Stimulated activated effector memory CD8-positive, alpha-beta T cell treated with anti-CD3 and anti-CD28 coated beads, Interleukin-12 subunit alpha, Interleukin-12 subunit beta, amount 100 ng/mL, for 72 hours (primary cell): ENCODE results near the gene DNAJA1.
A peak's percentile ranks its signal among the peaks of the same experiment; 100 is the strongest.
"Not testable (repeated sequence)": the region's sequence is repeated elsewhere in the genome, so short reads cannot be mapped to it uniquely, and the experiment has no call there.

Experiments used
- ATAC-seq: fragments of 150-1000 bp; cut with Tn5 transposase; 2 replicates; pipeline ENCODE4 v1.10.0; 2021
- DNase-seq, 2 donors: peaks; one replicate each; pipeline ENCODE4 v3.0.0; 2021 to 2022; ENCODE audit warnings: low spot score in 2 of 2
- H3K27ac Mint-ChIP-seq: one replicate; pipeline ENCODE4 v1.8.0; 2022; ENCODE audit warnings: mild to moderate bottlenecking, mixed read lengths
- H3K36me3 Mint-ChIP-seq: one replicate; pipeline ENCODE4 v1.8.0; 2022; ENCODE audit warnings: mild to moderate bottlenecking, mixed read lengths
- H3K4me1 Mint-ChIP-seq: one replicate; pipeline ENCODE4 v1.8.0; 2022; ENCODE audit warnings: mixed read lengths
- H3K4me3 Mint-ChIP-seq: one replicate; pipeline ENCODE4 v1.8.0; 2022; ENCODE audit warnings: mild to moderate bottlenecking, mixed read lengths
- H3K9me3 Mint-ChIP-seq: one replicate; pipeline ENCODE4 v1.8.0; 2022; ENCODE audit warnings: mixed read lengths

DNAJA1 gene

GRCh38 chr9:33024966-33025571 lies at the start of gene DNAJA1:
TSS of gene DNAJA1 (plus strand) at chr9:33025273. CDS start at chr9:33026485, 1,212 bp downstream.
- ATAC-seq, result peak; percentile 90
- peaks cover 61% of the 10 kb centered on the region for H3K4me1 Mint-ChIP-seq
- H3K27ac Mint-ChIP-seq, result peak within 1 kb of the TSS; percentile 93
- H3K9me3 Mint-ChIP-seq, result no peaks in the 10 kb centered on the region
- H3K4me3 Mint-ChIP-seq, result peak within 1 kb of the TSS; percentile 81
- DNase-seq, result peak; percentile 98 to 99
- H3K36me3 Mint-ChIP-seq, result peaks cover 82% of the 10 kb centered on the region

DNA sequence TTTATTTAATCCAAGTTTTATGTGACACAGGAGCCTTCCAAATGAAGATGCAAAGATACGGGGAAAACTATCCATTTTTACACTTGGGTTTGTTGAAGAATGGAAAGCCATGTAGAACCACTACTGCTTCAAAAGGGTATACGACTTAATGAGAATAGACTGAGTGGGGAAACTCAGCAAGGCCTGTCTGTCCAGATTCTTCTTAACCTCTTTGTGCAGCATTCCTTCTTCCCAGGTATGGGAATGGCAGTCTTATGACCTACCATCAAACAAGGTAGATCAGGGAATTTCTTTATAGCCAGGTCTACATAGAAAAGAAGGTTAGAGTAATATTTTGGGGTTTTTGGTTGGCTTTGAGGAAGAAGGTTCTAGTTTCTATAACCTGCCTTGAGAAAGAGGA lies 47.0 kb upstream of the DNAJA1 start:
- H3K27ac Mint-ChIP-seq, result no peak overlapping the region
- H3K4me1 Mint-ChIP-seq, result no peaks in the 10 kb centered on the region
- DNase-seq (no peak), ATAC-seq (no peak)
- peaks cover 90% of the 10 kb centered on the region for H3K36me3 Mint-ChIP-seq
- H3K9me3 Mint-ChIP-seq, result no peaks in the 10 kb centered on the region
- H3K4me3 Mint-ChIP-seq, result no peak overlapping the region

- H3K27ac Mint-ChIP-seq, result peak overlapping the region; percentile 27
- H3K36me3 Mint-ChIP-seq, result peaks cover 93% of the 10 kb centered on the region
- no peaks in the 10 kb centered on the region for H3K4me1 Mint-ChIP-seq
- no peaks in the 10 kb centered on the region for H3K9me3 Mint-ChIP-seq
- no peak for DNase-seq
- ATAC-seq, result no peak
- H3K4me3 Mint-ChIP-seq, result no peak overlapping the region
These were observed 38.1 kb upstream of the DNAJA1 start for GRCh38 chr9:32986971-32987370.

GRCh38 chr9:32989660-32990059 lies 35.4 kb upstream of the DNAJA1 start:
- no peak for DNase-seq
- no peaks in the 10 kb centered on the region for H3K9me3 Mint-ChIP-seq
- H3K36me3 Mint-ChIP-seq, result peaks cover 84% of the 10 kb centered on the region
- ATAC-seq, result no peak
- no peak overlapping the region for H3K4me3 Mint-ChIP-seq
- H3K4me1 Mint-ChIP-seq, result peaks cover 16% of the 10 kb centered on the region
- H3K27ac Mint-ChIP-seq, result no peak overlapping the region

- Mint-ChIP-seq H3K27ac (no peak overlapping the region), H3K4me3 (no peak overlapping the region), H3K4me1 (peaks cover 24% of the 10 kb centered on the region), H3K36me3 (peaks cover 84% of the 10 kb centered on the region), H3K9me3 (no peaks in the 10 kb centered on the region)
- ATAC-seq (no peak), DNase-seq (no peak)
These were observed 33.0 kb upstream of the DNAJA1 start for GRCh38 chr9:32991897-32992594.

- DNase-seq (no peak), ATAC-seq (no peak)
- Mint-ChIP-seq H3K9me3 (no peaks in the 10 kb centered on the region), H3K36me3 (peaks cover 84% of the 10 kb centered on the region), H3K27ac (no peak overlapping the region), H3K4me3 (no peak overlapping the region), H3K4me1 (peaks cover 30% of the 10 kb centered on the region)
These were observed 32.4 kb upstream of the DNAJA1 start for GRCh38 chr9:32992595-32993238.

GRCh38 chr9:33000682-33001055 lies 24.4 kb upstream of the DNAJA1 start:
- H3K9me3 Mint-ChIP-seq, result not testable (repeated sequence)

GRCh38 chr9:33005335-33005734 lies 19.7 kb upstream of the DNAJA1 start:
- ATAC-seq, H3K27ac Mint-ChIP-seq, H3K4me3 Mint-ChIP-seq, DNase-seq, H3K9me3 Mint-ChIP-seq: not testable (repeated sequence)
- peaks cover 11% of the 10 kb centered on the region for H3K36me3 Mint-ChIP-seq
- peaks cover 15% of the 10 kb centered on the region for H3K4me1 Mint-ChIP-seq

More at GRCh38 chr9:33000682-33001055, 24.4 kb upstream of the DNAJA1 start:
- Mint-ChIP-seq H3K4me3 (peak overlapping the region; percentile 91), H3K36me3 (peaks cover 55% of the 10 kb centered on the region), H3K27ac (peak overlapping the region; percentile 98), H3K4me1 (peaks cover 47% of the 10 kb centered on the region)
- not testable (repeated sequence) for DNase-seq, ATAC-seq

DNA sequence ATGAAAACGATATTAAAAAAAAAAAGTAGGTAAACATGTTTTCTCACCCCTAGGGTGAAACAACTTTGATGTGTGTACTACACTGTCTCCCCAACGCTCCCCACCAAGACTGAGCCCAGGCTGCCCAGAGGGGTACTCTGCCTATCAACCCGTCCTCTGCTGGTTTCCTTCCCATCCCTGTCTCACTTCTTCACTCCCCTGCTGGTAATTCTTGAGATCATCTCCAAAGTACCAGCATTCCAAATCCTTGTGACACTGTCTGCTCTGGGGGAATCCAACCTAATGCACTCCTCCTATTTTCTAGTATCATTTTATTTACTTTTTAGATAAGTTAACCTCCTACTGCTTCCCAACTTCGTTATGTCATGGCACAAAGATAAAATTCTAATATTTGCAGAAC lies 17.3 kb upstream of the DNAJA1 start:
- H3K27ac Mint-ChIP-seq, result no peak overlapping the region
- H3K9me3 Mint-ChIP-seq, result no peaks in the 10 kb centered on the region
- DNase-seq, result no peak
- peaks cover under 1% of the 10 kb centered on the region for H3K4me1 Mint-ChIP-seq
- no peaks in the 10 kb centered on the region for H3K36me3 Mint-ChIP-seq
- ATAC-seq, result no peak
- H3K4me3 Mint-ChIP-seq, result no peak overlapping the region

GRCh38 chr9:33011831-33012230 lies 13.2 kb upstream of the DNAJA1 start:
- ATAC-seq, result no peak
- no peak overlapping the region for H3K4me3 Mint-ChIP-seq

GRCh38 chr9:33012328-33013069 lies 12.6 kb upstream of the DNAJA1 start:
- H3K36me3 Mint-ChIP-seq, result no peaks in the 10 kb centered on the region
- H3K27ac Mint-ChIP-seq, result no peak overlapping the region
- ATAC-seq (no peak), DNase-seq (no peak)
- H3K4me3 Mint-ChIP-seq, result no peak overlapping the region
- H3K9me3 Mint-ChIP-seq, result no peaks in the 10 kb centered on the region
- no peaks in the 10 kb centered on the region for H3K4me1 Mint-ChIP-seq

More at GRCh38 chr9:33011831-33012230, 13.2 kb upstream of the DNAJA1 start:
- Mint-ChIP-seq H3K4me1 (no peaks in the 10 kb centered on the region), H3K36me3 (no peaks in the 10 kb centered on the region), H3K9me3 (no peaks in the 10 kb centered on the region), H3K27ac (no peak overlapping the region)
- no peak for DNase-seq

DNA sequence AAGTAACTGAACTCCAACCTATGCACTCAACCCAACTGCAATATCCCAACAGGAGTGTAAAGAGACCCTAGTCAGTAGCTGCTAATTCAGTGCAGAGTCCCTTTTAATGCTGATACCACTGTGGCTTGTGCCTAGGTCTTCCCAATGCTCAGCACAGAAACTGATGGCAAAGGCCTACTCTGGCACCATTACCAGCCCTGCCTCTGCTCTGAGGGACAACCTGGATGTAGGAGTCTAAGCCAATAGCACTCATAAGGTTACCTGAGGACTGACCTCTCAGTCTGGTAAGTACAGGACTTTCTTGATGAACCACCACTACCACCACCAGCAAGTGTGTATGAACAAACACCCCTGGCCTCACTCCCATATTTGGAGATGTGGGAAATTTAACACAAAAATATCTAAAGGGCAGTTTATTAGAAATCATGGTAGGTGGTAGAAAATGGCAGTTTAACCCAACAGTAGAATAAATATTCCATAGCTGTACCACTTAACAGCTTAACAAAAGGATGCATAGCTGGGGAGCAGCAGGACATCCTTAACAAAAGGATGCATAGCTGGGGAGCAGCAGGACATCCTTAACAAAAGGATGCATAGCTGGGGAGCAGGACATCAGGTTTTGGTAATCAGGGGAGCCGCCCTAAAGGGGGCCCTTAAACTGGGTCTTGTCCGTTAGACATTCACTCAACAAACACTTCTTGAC lies 11.0 kb upstream of the DNAJA1 start:
- H3K9me3 Mint-ChIP-seq, result no peaks in the 10 kb centered on the region
- no peak overlapping the region for H3K27ac Mint-ChIP-seq
- H3K36me3 Mint-ChIP-seq, result peaks cover 7% of the 10 kb centered on the region
- no peak overlapping the region for H3K4me3 Mint-ChIP-seq
- DNase-seq (no peak), ATAC-seq (no peak)
- no peaks in the 10 kb centered on the region for H3K4me1 Mint-ChIP-seq

GRCh38 chr9:33014665-33015014 lies 10.4 kb upstream of the DNAJA1 start:
- no peak overlapping the region for H3K4me3 Mint-ChIP-seq
- H3K36me3 Mint-ChIP-seq, result peaks cover 7% of the 10 kb centered on the region
- ATAC-seq (no peak), DNase-seq (no peak)
- no peaks in the 10 kb centered on the region for H3K9me3 Mint-ChIP-seq
- H3K27ac Mint-ChIP-seq, result no peak overlapping the region
- H3K4me1 Mint-ChIP-seq, result no peaks in the 10 kb centered on the region

DNA sequence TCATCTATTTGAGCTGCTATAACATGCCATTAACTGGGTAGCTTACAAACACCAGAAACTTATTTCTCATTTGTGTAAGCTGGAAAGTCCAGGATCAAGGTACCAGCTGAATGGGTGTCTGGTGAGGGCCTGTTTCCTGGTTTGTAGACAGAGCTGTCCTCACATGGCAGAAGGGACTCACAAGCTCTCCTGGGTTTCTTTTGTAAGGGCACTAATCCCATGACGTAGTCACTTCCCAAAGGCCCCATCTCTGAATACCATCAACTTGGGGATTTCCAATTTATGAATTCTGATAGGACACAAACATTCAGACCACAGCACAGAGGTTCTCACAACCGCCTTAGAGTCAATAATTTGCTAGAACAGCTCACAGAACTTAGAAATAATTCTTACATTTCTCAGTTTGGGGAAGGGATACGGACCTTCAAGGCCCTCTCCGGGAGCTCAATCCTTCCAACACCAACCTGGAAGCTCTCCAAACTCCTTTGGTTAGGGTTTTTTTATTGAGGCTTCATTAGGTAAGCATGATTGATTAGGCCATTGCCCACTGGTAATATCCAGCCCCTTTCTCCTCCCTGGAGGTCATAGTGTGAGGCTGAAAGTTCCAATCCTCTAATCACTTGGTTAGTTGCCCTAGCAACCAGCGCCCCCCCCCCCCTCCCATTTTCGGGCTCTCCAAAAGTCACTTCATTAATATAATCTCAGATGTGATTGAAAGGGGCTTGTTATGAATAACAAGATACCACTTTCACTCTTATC lies 7.6 kb upstream of the DNAJA1 start:
- ATAC-seq (no peak), DNase-seq (no peak)
- no peaks in the 10 kb centered on the region for H3K9me3 Mint-ChIP-seq
- peaks cover 28% of the 10 kb centered on the region for H3K36me3 Mint-ChIP-seq
- H3K4me1 Mint-ChIP-seq, result peaks cover 10% of the 10 kb centered on the region
- H3K4me3 Mint-ChIP-seq, result no peak overlapping the region
- peak overlapping the region; percentile 45 for H3K27ac Mint-ChIP-seq
